ENCODE measurements around the gene MYH6.
"Not testable (repeated sequence)": the region's sequence is repeated elsewhere in the genome, so short reads cannot be mapped to it uniquely, and the experiment has no call there.

MYH6 gene

DNA sequence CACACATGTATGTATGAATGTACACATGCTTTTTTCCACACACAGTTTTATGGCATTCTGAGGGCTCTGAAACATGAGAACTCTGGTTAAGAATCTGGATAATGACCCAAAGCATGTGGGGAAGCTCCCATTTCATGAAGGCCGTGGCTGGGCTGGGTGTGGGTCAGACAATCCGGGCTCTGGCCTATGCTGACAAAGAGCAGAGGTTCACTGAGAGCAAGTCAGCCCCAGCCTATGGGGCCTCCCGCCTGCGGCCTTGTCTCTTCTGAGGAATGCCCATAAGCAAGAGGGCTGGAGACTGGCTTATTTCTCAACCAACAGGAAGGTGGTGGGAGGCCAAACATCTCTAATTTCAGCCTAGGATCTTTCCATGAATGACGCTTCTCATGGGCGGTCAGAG lies 8.5 kb downstream of the MYH6 start:
- Mint-ChIP-seq H3K4me3 (no peak overlapping the region), H3K9me3 (no peaks in the 10 kb centered on the region), H3K27ac (no peak overlapping the region)

DNA sequence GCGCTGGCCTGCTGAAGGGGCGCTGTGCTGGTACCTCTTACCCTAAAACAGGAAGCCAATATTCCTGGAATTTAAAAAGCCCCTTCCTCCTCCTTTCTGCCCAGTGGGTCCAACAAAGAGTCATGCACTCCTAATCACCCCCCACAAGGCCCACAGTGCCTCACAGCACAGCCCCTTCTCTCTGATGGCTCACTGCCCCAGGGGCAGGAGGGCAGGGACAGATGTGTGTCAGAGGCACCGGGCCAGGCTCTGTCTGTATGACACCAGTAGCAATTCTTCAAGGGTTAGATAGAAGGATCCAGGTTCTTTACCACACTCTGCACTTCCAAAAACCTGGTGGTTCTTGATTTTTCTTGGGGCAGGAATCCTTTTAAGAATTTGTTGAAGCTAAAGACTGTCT lies 8.9 kb downstream of the MYH6 start:
- DNase-seq: no peak
- Mint-ChIP-seq H3K27ac (no peak overlapping the region), H3K4me1 (ENCODE audit: low read depth) (no peaks in the 10 kb centered on the region), H3K36me3 (ENCODE audit: low read depth) (no peaks in the 10 kb centered on the region), H3K4me3 (no peak overlapping the region), H3K27me3 (no peaks in the 10 kb centered on the region), H3K9me3 (no peaks in the 10 kb centered on the region)

More for the DNA sequence above, 8.5 kb downstream of the MYH6 start:
- DNase-seq: no peak
- Mint-ChIP-seq H3K4me1 (ENCODE audit: low read depth) (no peaks in the 10 kb centered on the region), H3K27me3 (no peaks in the 10 kb centered on the region), H3K36me3 (ENCODE audit: low read depth) (no peaks in the 10 kb centered on the region)

DNA sequence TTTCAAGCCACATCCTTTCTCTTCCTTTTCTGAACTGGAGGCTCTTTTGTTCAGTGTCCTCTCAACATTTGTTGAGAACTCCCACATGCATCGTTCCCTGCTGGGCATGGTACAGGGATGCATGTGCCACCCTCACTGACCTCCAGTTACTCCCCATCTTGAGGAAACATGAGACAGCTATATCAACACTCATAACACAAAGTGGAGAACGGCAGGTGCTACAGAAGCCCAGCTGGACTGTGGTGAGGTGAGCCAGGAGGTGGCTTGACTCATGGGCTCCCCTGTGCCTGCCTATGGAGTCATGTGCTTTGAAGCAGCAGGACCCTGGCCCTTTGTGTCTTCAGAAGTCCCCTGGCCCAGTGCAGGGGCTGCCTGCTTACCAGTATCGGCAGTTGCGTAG lies 9.7 kb downstream of the MYH6 start:
- Mint-ChIP-seq H3K4me1 (ENCODE audit: low read depth) (no peaks in the 10 kb centered on the region), H3K4me3 (no peak overlapping the region), H3K27ac (no peak overlapping the region), H3K36me3 (ENCODE audit: low read depth) (no peaks in the 10 kb centered on the region), H3K9me3 (no peaks in the 10 kb centered on the region), H3K27me3 (no peaks in the 10 kb centered on the region)
- DNase-seq: no peak

DNA sequence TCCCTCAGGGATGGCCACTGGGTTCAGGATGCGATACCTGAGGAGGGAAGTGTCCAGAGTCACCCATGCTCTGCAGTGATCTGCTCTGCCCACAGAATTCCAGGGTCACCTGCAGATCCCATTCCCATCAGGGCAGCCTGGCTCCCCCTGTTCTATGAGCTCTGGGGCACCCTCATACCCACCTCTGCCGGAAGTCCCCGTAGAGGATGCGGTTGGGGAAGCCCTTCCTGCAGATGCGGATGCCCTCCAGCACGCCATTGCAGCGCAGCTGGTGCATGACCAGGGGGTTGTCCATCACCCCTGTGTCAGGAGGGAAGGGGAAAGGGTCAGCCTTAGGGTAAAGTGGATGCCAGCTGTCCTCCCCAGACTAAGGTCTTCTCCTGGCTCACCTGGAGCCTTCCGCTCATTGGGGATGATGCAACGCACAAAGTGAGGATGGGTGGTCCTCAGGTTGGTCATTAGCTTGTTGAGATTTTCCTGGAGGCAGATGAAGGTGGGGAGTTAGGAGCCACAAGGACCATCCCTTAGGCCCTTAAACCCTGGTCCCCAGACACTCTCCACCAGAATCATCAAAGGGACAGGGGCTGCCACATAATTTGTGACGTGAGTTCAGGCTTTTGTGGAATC lies 11.2 kb downstream of the MYH6 start:
- no peak overlapping the region for H3K27ac Mint-ChIP-seq
- H3K27me3 Mint-ChIP-seq: no peaks in the 10 kb centered on the region
- DNase-seq: no peak
- H3K4me3 Mint-ChIP-seq: no peak overlapping the region
- no peaks in the 10 kb centered on the region for H3K4me1 Mint-ChIP-seq (ENCODE audit: low read depth)
- no peaks in the 10 kb centered on the region for H3K9me3 Mint-ChIP-seq
- H3K36me3 Mint-ChIP-seq (ENCODE audit: low read depth): no peaks in the 10 kb centered on the region

DNA sequence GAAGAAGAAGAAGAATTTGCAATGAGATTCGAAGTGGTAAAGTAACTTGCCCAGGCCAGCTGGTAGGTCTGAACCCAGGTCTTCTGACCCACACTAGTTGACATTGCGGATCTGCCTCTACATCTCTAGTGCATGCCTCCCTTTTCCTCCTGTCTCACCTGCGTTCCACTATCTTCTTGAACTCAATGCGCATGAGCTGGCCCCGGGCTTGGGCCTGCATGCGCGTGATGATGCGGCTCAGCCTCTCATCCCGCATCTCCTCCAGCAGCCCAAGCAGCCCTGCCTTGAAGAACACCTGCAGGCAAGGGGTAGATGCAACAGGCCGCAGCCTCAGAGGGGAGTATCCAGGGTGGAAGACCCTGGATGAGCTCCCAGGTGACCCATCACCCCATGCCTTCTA lies 11.9 kb downstream of the MYH6 start:
- Mint-ChIP-seq H3K4me1 (ENCODE audit: low read depth) (no peaks in the 10 kb centered on the region), H3K9me3 (no peaks in the 10 kb centered on the region), H3K27ac (no peak overlapping the region), H3K36me3 (ENCODE audit: low read depth) (no peaks in the 10 kb centered on the region), H3K4me3 (no peak overlapping the region), H3K27me3 (no peaks in the 10 kb centered on the region)
- no peak for DNase-seq

GRCh38 chr14:23392613-23393012 lies 15.5 kb downstream of the MYH6 start:
- no peaks in the 10 kb centered on the region for H3K36me3 Mint-ChIP-seq (ENCODE audit: low read depth)
- H3K9me3 Mint-ChIP-seq: no peaks in the 10 kb centered on the region
- no peak overlapping the region for H3K27ac Mint-ChIP-seq
- H3K4me3 Mint-ChIP-seq: no peak overlapping the region
- H3K27me3 Mint-ChIP-seq: peaks cover 4% of the 10 kb centered on the region
- DNase-seq: no peak
- H3K4me1 Mint-ChIP-seq (ENCODE audit: low read depth): no peaks in the 10 kb centered on the region

GRCh38 chr14:23389871-23390270 lies 18.2 kb downstream of the MYH6 start:
- not testable (repeated sequence) for H3K4me3 Mint-ChIP-seq; H3K4me1 Mint-ChIP-seq (ENCODE audit: low read depth); H3K9me3 Mint-ChIP-seq; H3K27ac Mint-ChIP-seq; H3K36me3 Mint-ChIP-seq (ENCODE audit: low read depth); DNase-seq; H3K27me3 Mint-ChIP-seq

DNA sequence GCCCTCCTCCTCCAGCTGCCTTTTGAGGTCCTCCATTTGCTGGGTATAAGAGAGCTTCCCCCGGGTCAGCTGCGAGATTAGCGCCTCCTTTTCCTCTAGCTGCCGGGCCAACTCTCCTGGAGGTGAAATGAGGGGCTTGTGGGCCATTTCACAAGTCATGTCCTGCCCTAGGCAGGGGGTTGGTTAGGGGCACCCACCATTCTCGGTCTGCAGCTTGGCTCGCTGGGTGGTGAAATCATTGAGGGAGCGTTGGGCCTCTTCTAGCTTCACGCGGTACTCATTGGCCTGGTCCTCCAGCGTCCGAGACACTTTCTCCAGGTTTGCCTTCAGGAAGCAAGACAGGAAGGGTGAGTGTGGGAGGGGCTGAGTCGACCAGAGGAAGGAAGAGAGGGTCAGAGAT lies 18.7 kb downstream of the MYH6 start:
- Mint-ChIP-seq H3K36me3 (ENCODE audit: low read depth) (no peaks in the 10 kb centered on the region), H3K27me3 (peaks cover 4% of the 10 kb centered on the region), H3K27ac (no peak overlapping the region), H3K4me3 (no peak overlapping the region), H3K9me3 (no peaks in the 10 kb centered on the region), H3K4me1 (ENCODE audit: low read depth) (no peaks in the 10 kb centered on the region)
- DNase-seq: no peak

DNA sequence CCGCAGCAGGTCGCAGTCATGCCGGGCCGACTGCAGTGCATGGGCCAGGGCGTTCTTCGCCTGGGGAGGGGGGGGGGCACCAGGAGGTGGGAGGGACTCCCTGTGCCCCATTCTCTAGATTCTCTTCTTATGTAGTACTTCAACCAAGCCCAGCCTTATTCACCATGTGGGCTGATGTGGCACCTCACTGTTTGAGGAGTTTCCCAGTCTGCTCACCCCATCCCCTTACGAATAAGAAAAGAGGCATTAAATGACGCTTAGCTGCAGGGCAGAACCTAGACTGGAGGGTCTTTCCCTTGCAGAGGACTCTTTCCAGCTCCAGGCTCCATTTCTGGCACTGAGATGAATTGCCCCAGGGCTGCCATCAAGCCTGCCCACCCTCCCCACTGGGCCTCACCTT lies 19.1 kb downstream of the MYH6 start:
- H3K4me3 Mint-ChIP-seq: no peak overlapping the region
- H3K4me1 Mint-ChIP-seq (ENCODE audit: low read depth): no peaks in the 10 kb centered on the region
- no peak overlapping the region for H3K27ac Mint-ChIP-seq
- no peaks in the 10 kb centered on the region for H3K9me3 Mint-ChIP-seq
- no peak for DNase-seq
- peaks cover 4% of the 10 kb centered on the region for H3K27me3 Mint-ChIP-seq
- H3K36me3 Mint-ChIP-seq (ENCODE audit: low read depth): no peaks in the 10 kb centered on the region

GRCh38 chr14:23387916-23388882 lies 19.9 kb downstream of the MYH6 start:
- Mint-ChIP-seq H3K27ac (no peak overlapping the region), H3K36me3 (ENCODE audit: low read depth) (no peaks in the 10 kb centered on the region), H3K9me3 (no peaks in the 10 kb centered on the region)

DNA sequence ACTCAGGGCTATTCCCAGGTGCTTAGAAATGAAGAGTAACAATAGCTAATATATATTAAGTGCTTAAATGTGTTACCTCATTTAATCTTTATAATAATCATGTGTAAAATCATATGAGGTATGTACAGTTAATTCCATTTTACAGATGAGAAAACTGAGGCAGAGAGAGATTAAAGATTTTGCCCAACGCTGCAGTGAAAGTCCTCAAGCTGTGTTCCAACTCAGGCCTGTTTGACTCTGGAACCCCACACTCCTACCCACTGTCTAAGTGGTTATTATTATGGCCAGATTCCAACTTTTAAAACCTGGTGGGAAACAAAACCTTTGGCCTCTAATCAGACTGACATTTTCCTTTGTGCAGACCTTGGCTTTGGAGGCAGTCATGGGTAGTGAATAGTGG lies 21.1 kb downstream of the MYH6 start:
- no peak for DNase-seq
- H3K4me3 Mint-ChIP-seq: no peak overlapping the region

More at GRCh38 chr14:23387916-23388882, 19.9 kb downstream of the MYH6 start:
- no peak for DNase-seq
- Mint-ChIP-seq H3K4me3 (no peak overlapping the region), H3K4me1 (ENCODE audit: low read depth) (no peaks in the 10 kb centered on the region), H3K27me3 (peaks cover 4% of the 10 kb centered on the region)

GRCh38 chr14:23386266-23386657 lies 21.8 kb downstream of the MYH6 start:
- not testable (repeated sequence) for DNase-seq; H3K27ac Mint-ChIP-seq; H3K36me3 Mint-ChIP-seq (ENCODE audit: low read depth); H3K27me3 Mint-ChIP-seq; H3K9me3 Mint-ChIP-seq; H3K4me1 Mint-ChIP-seq (ENCODE audit: low read depth); H3K4me3 Mint-ChIP-seq

More for the DNA sequence above, 21.1 kb downstream of the MYH6 start:
- Mint-ChIP-seq H3K27ac (no peak overlapping the region), H3K36me3 (ENCODE audit: low read depth) (no peaks in the 10 kb centered on the region), H3K27me3 (peaks cover 4% of the 10 kb centered on the region), H3K9me3 (no peaks in the 10 kb centered on the region), H3K4me1 (ENCODE audit: low read depth) (no peaks in the 10 kb centered on the region)

DNA sequence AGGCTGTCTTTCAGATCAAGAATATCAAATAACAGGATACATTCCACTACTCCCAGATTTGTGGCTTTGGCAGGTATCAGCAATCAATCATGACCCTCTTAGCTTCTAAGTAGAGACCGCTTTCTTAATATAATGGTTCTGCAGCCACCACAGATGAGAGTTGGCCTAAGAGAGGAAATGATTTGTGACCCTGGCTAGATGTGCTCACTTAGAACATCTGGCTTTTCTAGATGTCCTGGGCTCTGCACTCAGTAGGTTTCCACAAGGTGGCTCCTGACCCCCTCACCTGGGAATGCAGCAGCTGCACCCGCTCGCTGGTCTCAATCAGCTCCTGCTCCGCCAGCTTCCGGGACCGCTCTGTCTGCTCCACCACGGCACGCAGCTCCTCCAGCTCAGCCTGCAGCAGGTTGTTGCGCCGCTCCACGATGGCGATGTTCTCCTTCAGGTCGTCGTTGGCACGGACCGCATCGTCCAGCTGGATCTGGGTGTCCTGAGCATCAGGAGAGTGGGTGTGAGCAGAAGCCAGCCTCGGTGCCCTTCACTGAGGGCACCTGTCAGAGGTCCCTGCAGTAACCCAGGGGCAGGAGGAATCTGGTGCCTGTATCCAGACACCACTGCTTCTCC lies 22.3 kb downstream of the MYH6 start:
- H3K4me3 Mint-ChIP-seq: no peak overlapping the region
- no peaks in the 10 kb centered on the region for H3K36me3 Mint-ChIP-seq (ENCODE audit: low read depth)
- H3K27ac Mint-ChIP-seq: no peak overlapping the region
- DNase-seq: no peak
- peaks cover 8% of the 10 kb centered on the region for H3K27me3 Mint-ChIP-seq
- H3K9me3 Mint-ChIP-seq: no peaks in the 10 kb centered on the region
- no peaks in the 10 kb centered on the region for H3K4me1 Mint-ChIP-seq (ENCODE audit: low read depth)

GRCh38 chr14:23385244-23385641 lies 22.8 kb downstream of the MYH6 start:
- no peaks in the 10 kb centered on the region for H3K4me1 Mint-ChIP-seq (ENCODE audit: low read depth)
- H3K4me3 Mint-ChIP-seq: no peak overlapping the region
- no peaks in the 10 kb centered on the region for H3K9me3 Mint-ChIP-seq
- DNase-seq: no peak
- peaks cover 11% of the 10 kb centered on the region for H3K27me3 Mint-ChIP-seq
- no peak overlapping the region for H3K27ac Mint-ChIP-seq
- no peaks in the 10 kb centered on the region for H3K36me3 Mint-ChIP-seq (ENCODE audit: low read depth)

All from activated T-cell treated with anti-CD3 and anti-CD28 coated beads, Interleukin-2, amount 50 U/mL, for 24 hours (primary cell).